ENCODE measurements around the gene MC4R.
"Not testable (repeated sequence)": the region's sequence is repeated elsewhere in the genome, so short reads cannot be mapped to it uniquely, and the experiment has no call there.

MC4R gene

GRCh38 chr18:60372596-60372995, at the start of gene MC4R:
TSS of gene MC4R (minus strand) at chr18:60372775. CDS start at chr18:60372349, 426 bp downstream.
- DNase-seq, result no peak

GRCh38 chr18:60422306-60422705, 49.7 kb upstream of the MC4R start:
- not testable (repeated sequence) for DNase-seq

- DNase-seq, result no peak
Observed at GRCh38 chr18:60421356-60422118, 49.0 kb upstream of the MC4R start.

GRCh38 chr18:60417946-60418345, 45.4 kb upstream of the MC4R start:
- no peak for DNase-seq

- no peak for DNase-seq
Observed at GRCh38 chr18:60413944-60414547, 41.5 kb upstream of the MC4R start.

- DNase-seq, result no peak
Observed at GRCh38 chr18:60411715-60412114, 39.1 kb upstream of the MC4R start.

GRCh38 chr18:60406721-60407120, 34.1 kb upstream of the MC4R start:
- no peak for DNase-seq

GRCh38 chr18:60404486-60405085, 32.0 kb upstream of the MC4R start:
- no peak for DNase-seq

GRCh38 chr18:60401346-60401745, 28.8 kb upstream of the MC4R start:
- DNase-seq, result no peak

GRCh38 chr18:60391571-60392226, 19.1 kb upstream of the MC4R start:
- no peak for DNase-seq

GRCh38 chr18:60389314-60389713, 16.7 kb upstream of the MC4R start:
- DNase-seq, result no peak

- DNase-seq, result no peak
Observed at GRCh38 chr18:60385693-60386092, 13.1 kb upstream of the MC4R start.

- DNase-seq, result no peak
Observed at GRCh38 chr18:60383893-60384292, 11.3 kb upstream of the MC4R start.

- no peak for DNase-seq
Observed at GRCh38 chr18:60377778-60378469, 5.3 kb upstream of the MC4R start.

GRCh38 chr18:60372132-60372531, 443 bp downstream of the MC4R start:
- no peak for DNase-seq

GRCh38 chr18:60358516-60358915, 14.1 kb downstream of the MC4R start:
- DNase-seq, result no peak

GRCh38 chr18:60350941-60351340, 21.6 kb downstream of the MC4R start:
- DNase-seq, result no peak

GRCh38 chr18:60350150-60350549, 22.4 kb downstream of the MC4R start:
- no peak for DNase-seq

- no peak for DNase-seq
Observed at GRCh38 chr18:60347526-60348045, 25.0 kb downstream of the MC4R start.

- no peak for DNase-seq
Observed at GRCh38 chr18:60339018-60339417, 33.6 kb downstream of the MC4R start.

- DNase-seq, result no peak
Observed at GRCh38 chr18:60331890-60332289, 40.7 kb downstream of the MC4R start.

- DNase-seq, result no peak
Observed at GRCh38 chr18:60329131-60329530, 43.4 kb downstream of the MC4R start.

GRCh38 chr18:60327880-60328279, 44.7 kb downstream of the MC4R start:
- DNase-seq, result no peak

Data from stimulated activated CD4-positive, alpha-beta T cell treated with anti-CD3 and anti-CD28 coated beads, Interleukin-12 subunit alpha, Interleukin-12 subunit beta, amount 100 ng/mL, for 4 hours (primary cell).